Testis (tissue), 2 donors: ENCODE results near the gene STON2.

ENCODE experiments used
- CTCF ChIP-seq, 3 experiments: fragments of 450-650 bp in 2 of 3; fragments of 200-600 bp in 1 of 3; sonication (generic) in 1 of 3; IDR thresholded peaks; one replicate each; pipeline ENCODE4 v1.5.1; 2016 to 2019; ENCODE audit warnings: antibody characterized with exemption in 3 of 3, mild to moderate bottlenecking in 2 of 3, moderate library complexity in 1 of 3
- POLR2A ChIP-seq: fragments of 450-650 bp; IDR thresholded peaks from one replicate; pipeline ENCODE4 v1.6.1; 2017; ENCODE audit warnings: antibody characterized with exemption, mild to moderate bottlenecking, moderate library complexity

- TF ChIP-seq CTCF (IDR thresholded peaks at IDR 0.05) (no peak), POLR2A (no peak)
Measured at GRCh38 chr14:81400202-81400678, at the start of gene STON2.
